ENCODE measurements around the gene CDH13.

Gene CDH13

GRCh38 chr16:83054283-83054682 is 427.5 kb downstream of the CDH13 start:
- no peak for DNase-seq (ENCODE audit: low read depth)

GRCh38 chr16:83058376-83058775 is 431.6 kb downstream of the CDH13 start:
- no peak for DNase-seq (ENCODE audit: low read depth)

GRCh38 chr16:83059237-83059636 is 432.5 kb downstream of the CDH13 start:
- no peak for DNase-seq (ENCODE audit: low read depth)

- DNase-seq (ENCODE audit: low read depth) = no peak
Observed at GRCh38 chr16:83066011-83066410, 439.2 kb downstream of the CDH13 start.

- DNase-seq (ENCODE audit: low read depth) = no peak
Observed at GRCh38 chr16:83066881-83067280, 440.1 kb downstream of the CDH13 start.

- no peak for DNase-seq (ENCODE audit: low read depth)
Observed at GRCh38 chr16:83068686-83069085, 441.9 kb downstream of the CDH13 start.

GRCh38 chr16:83070416-83071209 is 443.8 kb downstream of the CDH13 start:
- DNase-seq (ENCODE audit: low read depth) = no peak

GRCh38 chr16:83075956-83076355 is 449.2 kb downstream of the CDH13 start:
- no peak for DNase-seq (ENCODE audit: low read depth)

- no peak for DNase-seq (ENCODE audit: low read depth)
Observed at GRCh38 chr16:83083361-83083760, 456.6 kb downstream of the CDH13 start.

- DNase-seq (ENCODE audit: low read depth) = no peak
Observed at GRCh38 chr16:83085660-83086059, 458.9 kb downstream of the CDH13 start.

GRCh38 chr16:83095941-83096692 is 469.3 kb downstream of the CDH13 start:
- DNase-seq (ENCODE audit: low read depth) = no peak

GRCh38 chr16:83098536-83098935 is 471.8 kb downstream of the CDH13 start:
- DNase-seq (ENCODE audit: low read depth) = no peak

GRCh38 chr16:83100679-83101078 is 473.9 kb downstream of the CDH13 start:
- DNase-seq (ENCODE audit: low read depth) = no peak

GRCh38 chr16:83102336-83102735 is 475.6 kb downstream of the CDH13 start:
- DNase-seq (ENCODE audit: low read depth) = no peak

GRCh38 chr16:83105279-83106077 is 478.7 kb downstream of the CDH13 start:
- no peak for DNase-seq (ENCODE audit: low read depth)

GRCh38 chr16:83109490-83110125 is 482.8 kb downstream of the CDH13 start:
- no peak for DNase-seq (ENCODE audit: low read depth)

- no peak for DNase-seq (ENCODE audit: low read depth)
Observed at GRCh38 chr16:83110269-83110668, 483.5 kb downstream of the CDH13 start.

GRCh38 chr16:83113317-83113716 is 486.5 kb downstream of the CDH13 start:
- no peak for DNase-seq (ENCODE audit: low read depth)

- DNase-seq (ENCODE audit: low read depth) = no peak
Observed at GRCh38 chr16:83113811-83114210, 487.0 kb downstream of the CDH13 start.

GRCh38 chr16:83115491-83116232 is 488.9 kb downstream of the CDH13 start:
- no peak for DNase-seq (ENCODE audit: low read depth)

- DNase-seq (ENCODE audit: low read depth) = no peak
Observed at GRCh38 chr16:83116274-83116892, 489.6 kb downstream of the CDH13 start.

Measured in stimulated activated CD4-positive, alpha-beta T cell treated with anti-CD3 and anti-CD28 coated beads, Interleukin-2, amount 100 ng/mL, for 4 hours (primary cell).